ENCODE data around the gene DHH. TPM values are rescaled to one million over a fixed set of nuclear protein-coding genes. Genes with fewer than 3 reads are reported as not detected.

Gene DHH
- total and polyA plus RNA-seq, 2 experiments from 2014 or later: not detected

DNA sequence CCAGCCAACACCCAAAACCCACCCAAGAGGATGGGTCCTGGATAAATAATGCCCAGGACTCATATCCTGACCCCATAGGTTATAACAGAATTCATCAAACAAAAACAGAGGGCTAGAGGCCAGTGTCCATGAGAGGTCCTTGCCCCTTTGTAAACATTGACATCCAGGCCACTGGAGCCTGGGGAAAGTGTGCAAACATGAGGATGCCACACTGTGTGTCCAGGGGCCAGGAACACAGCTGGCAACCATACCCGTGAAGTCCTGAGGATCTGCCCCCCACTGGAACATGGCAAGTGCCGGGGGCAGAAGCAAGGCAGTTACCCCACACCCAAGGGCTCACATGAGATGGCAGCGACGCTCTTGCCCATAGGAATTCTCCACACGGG is 29.8 kb downstream of the DHH start:
- H3K79me2 ChIP-seq (replicated peaks; ENCODE audit: insufficient read depth): peaks cover 3% of the 10 kb centered on the region
- 0 out of 2 replicates have a peak, but pooled peaks cover 3% of the 10 kb centered on the region for H3F3A ChIP-seq (replicated peaks; ENCODE audit: low read depth)
- no peak overlapping the region for H3K4me3 Mint-ChIP-seq
- H3K4me2 ChIP-seq: no peak overlapping the region
- ATAC-seq (no peak), DNase-seq (ENCODE audit: low spot score) (no peak)
- TF ChIP-seq, protein P1, sequence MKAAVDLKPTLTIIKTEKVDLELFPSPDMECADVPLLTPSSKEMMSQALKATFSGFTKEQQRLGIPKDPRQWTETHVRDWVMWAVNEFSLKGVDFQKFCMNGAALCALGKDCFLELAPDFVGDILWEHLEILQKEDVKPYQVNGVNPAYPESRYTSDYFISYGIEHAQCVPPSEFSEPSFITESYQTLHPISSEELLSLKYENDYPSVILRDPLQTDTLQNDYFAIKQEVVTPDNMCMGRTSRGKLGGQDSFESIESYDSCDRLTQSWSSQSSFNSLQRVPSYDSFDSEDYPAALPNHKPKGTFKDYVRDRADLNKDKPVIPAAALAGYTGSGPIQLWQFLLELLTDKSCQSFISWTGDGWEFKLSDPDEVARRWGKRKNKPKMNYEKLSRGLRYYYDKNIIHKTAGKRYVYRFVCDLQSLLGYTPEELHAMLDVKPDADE (IDR thresholded peaks at IDR 0.05): no peak
- TF ChIP-seq NANOG (IDR thresholded peaks at IDR 0.05; ENCODE audit: borderline replicate concordance): no peak
- TF ChIP-seq JUNB (IDR thresholded peaks at IDR 0.05; ENCODE audit: unreplicated experiment): no peak
- TF ChIP-seq EZH2 (IDR thresholded peaks at IDR 0.05; ENCODE audit: low read depth, unreplicated experiment): no peak
- TF ChIP-seq, protein P2, sequence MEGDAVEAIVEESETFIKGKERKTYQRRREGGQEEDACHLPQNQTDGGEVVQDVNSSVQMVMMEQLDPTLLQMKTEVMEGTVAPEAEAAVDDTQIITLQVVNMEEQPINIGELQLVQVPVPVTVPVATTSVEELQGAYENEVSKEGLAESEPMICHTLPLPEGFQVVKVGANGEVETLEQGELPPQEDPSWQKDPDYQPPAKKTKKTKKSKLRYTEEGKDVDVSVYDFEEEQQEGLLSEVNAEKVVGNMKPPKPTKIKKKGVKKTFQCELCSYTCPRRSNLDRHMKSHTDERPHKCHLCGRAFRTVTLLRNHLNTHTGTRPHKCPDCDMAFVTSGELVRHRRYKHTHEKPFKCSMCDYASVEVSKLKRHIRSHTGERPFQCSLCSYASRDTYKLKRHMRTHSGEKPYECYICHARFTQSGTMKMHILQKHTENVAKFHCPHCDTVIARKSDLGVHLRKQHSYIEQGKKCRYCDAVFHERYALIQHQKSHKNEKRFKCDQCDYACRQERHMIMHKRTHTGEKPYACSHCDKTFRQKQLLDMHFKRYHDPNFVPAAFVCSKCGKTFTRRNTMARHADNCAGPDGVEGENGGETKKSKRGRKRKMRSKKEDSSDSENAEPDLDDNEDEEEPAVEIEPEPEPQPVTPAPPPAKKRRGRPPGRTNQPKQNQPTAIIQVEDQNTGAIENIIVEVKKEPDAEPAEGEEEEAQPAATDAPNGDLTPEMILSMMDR (conservative IDR thresholded peaks at IDR 0.05; ENCODE audit: low read depth in 2 of 2): no peak
- TF ChIP-seq ZNF331 (CRISPR knock-in tag; IDR thresholded peaks at IDR 0.05; ENCODE audit: low read depth): no peak
- no peak for TF ChIP-seq STAT1 (IDR thresholded peaks at IDR 0.05; ENCODE audit: unreplicated experiment)
- TF ChIP-seq, protein P3, sequence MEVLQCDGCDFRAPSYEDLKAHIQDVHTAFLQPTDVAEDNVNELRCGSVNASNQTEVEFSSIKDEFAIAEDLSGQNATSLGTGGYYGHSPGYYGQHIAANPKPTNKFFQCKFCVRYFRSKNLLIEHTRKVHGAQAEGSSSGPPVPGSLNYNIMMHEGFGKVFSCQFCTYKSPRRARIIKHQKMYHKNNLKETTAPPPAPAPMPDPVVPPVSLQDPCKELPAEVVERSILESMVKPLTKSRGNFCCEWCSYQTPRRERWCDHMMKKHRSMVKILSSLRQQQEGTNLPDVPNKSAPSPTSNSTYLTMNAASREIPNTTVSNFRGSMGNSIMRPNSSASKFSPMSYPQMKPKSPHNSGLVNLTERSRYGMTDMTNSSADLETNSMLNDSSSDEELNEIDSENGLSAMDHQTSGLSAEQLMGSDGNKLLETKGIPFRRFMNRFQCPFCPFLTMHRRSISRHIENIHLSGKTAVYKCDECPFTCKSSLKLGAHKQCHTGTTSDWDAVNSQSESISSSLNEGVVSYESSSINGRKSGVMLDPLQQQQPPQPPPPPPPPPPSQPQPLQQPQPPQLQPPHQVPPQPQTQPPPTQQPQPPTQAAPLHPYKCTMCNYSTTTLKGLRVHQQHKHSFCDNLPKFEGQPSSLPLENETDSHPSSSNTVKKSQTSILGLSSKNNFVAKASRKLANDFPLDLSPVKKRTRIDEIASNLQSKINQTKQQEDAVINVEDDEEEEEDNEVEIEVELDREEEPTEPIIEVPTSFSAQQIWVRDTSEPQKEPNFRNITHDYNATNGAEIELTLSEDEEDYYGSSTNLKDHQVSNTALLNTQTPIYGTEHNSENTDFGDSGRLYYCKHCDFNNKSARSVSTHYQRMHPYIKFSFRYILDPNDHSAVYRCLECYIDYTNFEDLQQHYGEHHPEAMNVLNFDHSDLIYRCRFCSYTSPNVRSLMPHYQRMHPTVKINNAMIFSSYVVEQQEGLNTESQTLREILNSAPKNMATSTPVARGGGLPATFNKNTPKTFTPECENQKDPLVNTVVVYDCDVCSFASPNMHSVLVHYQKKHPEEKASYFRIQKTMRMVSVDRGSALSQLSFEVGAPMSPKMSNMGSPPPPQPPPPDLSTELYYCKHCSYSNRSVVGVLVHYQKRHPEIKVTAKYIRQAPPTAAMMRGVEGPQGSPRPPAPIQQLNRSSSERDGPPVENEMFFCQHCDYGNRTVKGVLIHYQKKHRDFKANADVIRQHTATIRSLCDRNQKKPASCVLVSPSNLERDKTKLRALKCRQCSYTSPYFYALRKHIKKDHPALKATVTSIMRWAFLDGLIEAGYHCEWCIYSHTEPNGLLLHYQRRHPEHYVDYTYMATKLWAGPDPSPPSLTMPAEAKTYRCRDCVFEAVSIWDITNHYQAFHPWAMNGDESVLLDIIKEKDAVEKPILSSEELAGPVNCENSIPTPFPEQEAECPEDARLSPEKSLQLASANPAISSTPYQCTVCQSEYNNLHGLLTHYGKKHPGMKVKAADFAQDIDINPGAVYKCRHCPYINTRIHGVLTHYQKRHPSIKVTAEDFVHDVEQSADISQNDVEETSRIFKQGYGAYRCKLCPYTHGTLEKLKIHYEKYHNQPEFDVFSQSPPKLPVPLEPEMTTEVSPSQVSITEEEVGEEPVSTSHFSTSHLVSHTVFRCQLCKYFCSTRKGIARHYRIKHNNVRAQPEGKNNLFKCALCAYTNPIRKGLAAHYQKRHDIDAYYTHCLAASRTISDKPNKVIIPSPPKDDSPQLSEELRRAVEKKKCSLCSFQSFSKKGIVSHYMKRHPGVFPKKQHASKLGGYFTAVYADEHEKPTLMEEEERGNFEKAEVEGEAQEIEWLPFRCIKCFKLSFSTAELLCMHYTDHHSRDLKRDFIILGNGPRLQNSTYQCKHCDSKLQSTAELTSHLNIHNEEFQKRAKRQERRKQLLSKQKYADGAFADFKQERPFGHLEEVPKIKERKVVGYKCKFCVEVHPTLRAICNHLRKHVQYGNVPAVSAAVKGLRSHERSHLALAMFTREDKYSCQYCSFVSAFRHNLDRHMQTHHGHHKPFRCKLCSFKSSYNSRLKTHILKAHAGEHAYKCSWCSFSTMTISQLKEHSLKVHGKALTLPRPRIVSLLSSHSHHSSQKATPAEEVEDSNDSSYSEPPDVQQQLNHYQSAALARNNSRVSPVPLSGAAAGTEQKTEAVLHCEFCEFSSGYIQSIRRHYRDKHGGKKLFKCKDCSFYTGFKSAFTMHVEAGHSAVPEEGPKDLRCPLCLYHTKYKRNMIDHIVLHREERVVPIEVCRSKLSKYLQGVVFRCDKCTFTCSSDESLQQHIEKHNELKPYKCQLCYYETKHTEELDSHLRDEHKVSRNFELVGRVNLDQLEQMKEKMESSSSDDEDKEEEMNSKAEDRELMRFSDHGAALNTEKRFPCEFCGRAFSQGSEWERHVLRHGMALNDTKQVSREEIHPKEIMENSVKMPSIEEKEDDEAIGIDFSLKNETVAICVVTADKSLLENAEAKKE (CRISPR knock-in tag; IDR thresholded peaks at IDR 0.05): no peak
- TF ChIP-seq ZNF114 (CRISPR knock-in tag; IDR thresholded peaks at IDR 0.05): no peak
- TF ChIP-seq CREB1 (CRISPR knock-in tag; IDR thresholded peaks at IDR 0.05; ENCODE audit: low read depth): no peak
- TF ChIP-seq, protein P4, sequence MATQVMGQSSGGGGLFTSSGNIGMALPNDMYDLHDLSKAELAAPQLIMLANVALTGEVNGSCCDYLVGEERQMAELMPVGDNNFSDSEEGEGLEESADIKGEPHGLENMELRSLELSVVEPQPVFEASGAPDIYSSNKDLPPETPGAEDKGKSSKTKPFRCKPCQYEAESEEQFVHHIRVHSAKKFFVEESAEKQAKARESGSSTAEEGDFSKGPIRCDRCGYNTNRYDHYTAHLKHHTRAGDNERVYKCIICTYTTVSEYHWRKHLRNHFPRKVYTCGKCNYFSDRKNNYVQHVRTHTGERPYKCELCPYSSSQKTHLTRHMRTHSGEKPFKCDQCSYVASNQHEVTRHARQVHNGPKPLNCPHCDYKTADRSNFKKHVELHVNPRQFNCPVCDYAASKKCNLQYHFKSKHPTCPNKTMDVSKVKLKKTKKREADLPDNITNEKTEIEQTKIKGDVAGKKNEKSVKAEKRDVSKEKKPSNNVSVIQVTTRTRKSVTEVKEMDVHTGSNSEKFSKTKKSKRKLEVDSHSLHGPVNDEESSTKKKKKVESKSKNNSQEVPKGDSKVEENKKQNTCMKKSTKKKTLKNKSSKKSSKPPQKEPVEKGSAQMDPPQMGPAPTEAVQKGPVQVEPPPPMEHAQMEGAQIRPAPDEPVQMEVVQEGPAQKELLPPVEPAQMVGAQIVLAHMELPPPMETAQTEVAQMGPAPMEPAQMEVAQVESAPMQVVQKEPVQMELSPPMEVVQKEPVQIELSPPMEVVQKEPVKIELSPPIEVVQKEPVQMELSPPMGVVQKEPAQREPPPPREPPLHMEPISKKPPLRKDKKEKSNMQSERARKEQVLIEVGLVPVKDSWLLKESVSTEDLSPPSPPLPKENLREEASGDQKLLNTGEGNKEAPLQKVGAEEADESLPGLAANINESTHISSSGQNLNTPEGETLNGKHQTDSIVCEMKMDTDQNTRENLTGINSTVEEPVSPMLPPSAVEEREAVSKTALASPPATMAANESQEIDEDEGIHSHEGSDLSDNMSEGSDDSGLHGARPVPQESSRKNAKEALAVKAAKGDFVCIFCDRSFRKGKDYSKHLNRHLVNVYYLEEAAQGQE (IDR thresholded peaks at IDR 0.05; ENCODE audit: unreplicated experiment): no peak
- TF ChIP-seq EZH2phosphoT487 (IDR thresholded peaks at IDR 0.05; ENCODE audit: unreplicated experiment): no peak
- TF ChIP-seq POLR2AphosphoS5 (IDR thresholded peaks at IDR 0.05; ENCODE audit: low read depth): no peak
- peaks cover 6% of the 10 kb centered on the region; the same call in 1 of the 2 replicates for H3K4me1 ChIP-seq (ENCODE audit: insufficient read depth)
- 0 out of 3 replicates have a peak, but pooled peaks cover 4% of the 10 kb centered on the region for H3K36me3 Mint-ChIP-seq (ENCODE audit: low read depth)
- no peaks in the 10 kb centered on the region for H3K36me3 ChIP-seq (ENCODE audit: insufficient read depth)
- H3K4me1 Mint-ChIP-seq: peaks cover 16% of the 10 kb centered on the region; the same call in 2 of the 3 replicates
- H3K27ac Mint-ChIP-seq: no peak overlapping the region
- no peaks in the 10 kb centered on the region for H4K20me1 ChIP-seq (replicated peaks; ENCODE audit: insufficient read depth)
- H3K4me3 ChIP-seq: no peak overlapping the region
- H3K9me2 ChIP-seq (ENCODE audit: insufficient read depth): no peaks in the 10 kb centered on the region
- H2AFZ ChIP-seq: no peak overlapping the region
- peaks cover 7% of the 10 kb centered on the region for H3K27me3 ChIP-seq (ENCODE audit: insufficient read depth)
- H3K27ac ChIP-seq (ENCODE audit: low read depth): no peak overlapping the region
- H3K9me3 Mint-ChIP-seq: no peaks in the 10 kb centered on the region; the same call in 2 of the 3 replicates
- peaks cover 20% of the 10 kb centered on the region for H3K27me3 Mint-ChIP-seq (ENCODE audit: insufficient read depth, low read depth, poor library complexity)
